ENCODE data around the gene ABCA7.

Gene ABCA7

GRCh38 chr19:1061987-1062386 lies 22.1 kb downstream of the ABCA7 start:
- no peak for DNase-seq

- DNase-seq = no peak
Observed at GRCh38 chr19:1062387-1063029, 22.6 kb downstream of the ABCA7 start.

GRCh38 chr19:1063030-1063908 lies 23.4 kb downstream of the ABCA7 start:
- DNase-seq = no peak

- no peak for DNase-seq
Observed at GRCh38 chr19:1063909-1064660, 24.2 kb downstream of the ABCA7 start.

GRCh38 chr19:1064661-1065605 lies 25.0 kb downstream of the ABCA7 start:
- peak in 1 of 2 experiments; percentile 65 for DNase-seq

- no peak for DNase-seq
Observed at GRCh38 chr19:1065606-1066109, 25.8 kb downstream of the ABCA7 start.

- DNase-seq = no peak
Observed at GRCh38 chr19:1066251-1066747, 26.4 kb downstream of the ABCA7 start.

GRCh38 chr19:1066748-1067340 lies 26.9 kb downstream of the ABCA7 start, which contains the start of gene ARHGAP45:
ARHGAP45 (plus strand) TSS chr19:1067167; CDS start chr19:1067406, 239 bp downstream.
- peak in 1 of 2 experiments; percentile 40 for DNase-seq

- DNase-seq = no peak
Observed at GRCh38 chr19:1067341-1067957, 27.5 kb downstream of the ABCA7 start.

GRCh38 chr19:1068009-1069001 lies 28.4 kb downstream of the ABCA7 start:
- no peak for DNase-seq

- no peak for DNase-seq
Observed at GRCh38 chr19:1069009-1069779, 29.3 kb downstream of the ABCA7 start.

- DNase-seq = no peak
Observed at GRCh38 chr19:1070576-1070930, 30.6 kb downstream of the ABCA7 start.

- DNase-seq = peak in 1 of 2 experiments; percentile 49
Observed at GRCh38 chr19:1070931-1071791, 31.3 kb downstream of the ABCA7 start.

GRCh38 chr19:1072371-1073015 lies 32.6 kb downstream of the ABCA7 start:
- no peak for DNase-seq

GRCh38 chr19:1073063-1073955 lies 33.4 kb downstream of the ABCA7 start:
- DNase-seq = no peak

- no peak for DNase-seq
Observed at GRCh38 chr19:1073956-1074517, 34.1 kb downstream of the ABCA7 start.

All from NCI-H446 (cell line).